HepG2 (cell line): ENCODE measurements around the gene TRPC4.

Experiments used
- CBFB ChIP-seq: sonication (generic); formaldehyde crosslinking; IDR thresholded peaks from 2 replicates; pipeline ENCODE4 v1.4.0; 2020; ENCODE audit warnings: missing genetic modification reagents
- FOSL2 ChIP-seq: sonication (generic); formaldehyde crosslinking; IDR thresholded peaks from 2 replicates; pipeline ENCODE4 v1.4.0; 2020; ENCODE audit warnings: missing genetic modification reagents
- NONO ChIP-seq, 2 experiments: fragments of 450-650 bp in 1 of 2; sonication (generic) in 1 of 2; formaldehyde crosslinking in 1 of 2; IDR thresholded peaks in 1 of 2; conservative IDR thresholded peaks in 1 of 2; 2 replicates each; pipeline versions ENCODE4 v1.6.1 to v1.8.0; 2017 to 2022; ENCODE audit warnings: mild to moderate bottlenecking in 1 of 2, missing genetic modification reagents in 1 of 2, moderate library complexity in 1 of 2
- U2AF2 ChIP-seq: fragments of 200-400 bp; formaldehyde crosslinking; IDR thresholded peaks from 2 replicates; pipeline ENCODE4 v1.6.1; 2017; ENCODE audit warnings: low read depth, mild to moderate bottlenecking, low read length
- ZNF629 ChIP-seq: sonication (generic); formaldehyde crosslinking; conservative IDR thresholded peaks from 2 replicates; pipeline ENCODE4 v1.5.0; 2020; ENCODE audit warnings: missing genetic modification reagents
- ZNF780A ChIP-seq: sonication (generic); formaldehyde crosslinking; IDR thresholded peaks from 2 replicates; pipeline ENCODE4 v1.8.0; 2022; ENCODE audit warnings: mild to moderate bottlenecking, missing genetic modification reagents, moderate library complexity
- TF ChIP-seq, protein P1 (sequence below): sonication (generic); formaldehyde crosslinking; IDR thresholded peaks from 2 replicates; pipeline ENCODE4 v1.5.0; 2020; ENCODE audit warnings: mild to moderate bottlenecking, missing genetic modification reagents, moderate library complexity

DNA sequence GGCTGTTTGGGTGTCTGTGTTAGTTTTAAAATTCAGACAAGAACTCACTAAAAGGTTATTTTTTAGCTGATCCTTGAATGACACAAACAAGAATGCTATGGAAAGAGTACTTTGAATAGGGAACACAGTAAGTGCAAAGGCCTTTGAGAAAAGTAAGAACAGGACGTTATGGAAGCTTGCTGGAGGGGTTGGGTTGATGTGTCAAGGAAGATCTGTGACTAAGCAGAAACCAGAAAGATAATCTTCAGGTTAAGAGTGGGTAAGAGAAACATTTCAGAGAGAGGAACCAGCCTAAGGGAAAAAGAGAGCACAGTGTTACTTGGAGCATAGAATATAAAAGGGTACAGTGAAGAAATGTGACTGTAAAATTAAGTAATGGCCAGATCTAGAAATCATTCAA, 41.2 kb upstream of the TRPC4 start:
- no peak for TF ChIP-seq NONO (IDR thresholded peaks at IDR 0.05)
- no peak for TF ChIP-seq NONO (CRISPR knock-in tag; conservative IDR thresholded peaks at IDR 0.05)
- no peak for TF ChIP-seq ZNF629 (CRISPR knock-in tag)
- TF ChIP-seq CBFB (CRISPR knock-in tag), result no peak
- TF ChIP-seq, protein P1, sequence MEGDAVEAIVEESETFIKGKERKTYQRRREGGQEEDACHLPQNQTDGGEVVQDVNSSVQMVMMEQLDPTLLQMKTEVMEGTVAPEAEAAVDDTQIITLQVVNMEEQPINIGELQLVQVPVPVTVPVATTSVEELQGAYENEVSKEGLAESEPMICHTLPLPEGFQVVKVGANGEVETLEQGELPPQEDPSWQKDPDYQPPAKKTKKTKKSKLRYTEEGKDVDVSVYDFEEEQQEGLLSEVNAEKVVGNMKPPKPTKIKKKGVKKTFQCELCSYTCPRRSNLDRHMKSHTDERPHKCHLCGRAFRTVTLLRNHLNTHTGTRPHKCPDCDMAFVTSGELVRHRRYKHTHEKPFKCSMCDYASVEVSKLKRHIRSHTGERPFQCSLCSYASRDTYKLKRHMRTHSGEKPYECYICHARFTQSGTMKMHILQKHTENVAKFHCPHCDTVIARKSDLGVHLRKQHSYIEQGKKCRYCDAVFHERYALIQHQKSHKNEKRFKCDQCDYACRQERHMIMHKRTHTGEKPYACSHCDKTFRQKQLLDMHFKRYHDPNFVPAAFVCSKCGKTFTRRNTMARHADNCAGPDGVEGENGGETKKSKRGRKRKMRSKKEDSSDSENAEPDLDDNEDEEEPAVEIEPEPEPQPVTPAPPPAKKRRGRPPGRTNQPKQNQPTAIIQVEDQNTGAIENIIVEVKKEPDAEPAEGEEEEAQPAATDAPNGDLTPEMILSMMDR (CRISPR knock-in tag), result no peak
- TF ChIP-seq ZNF780A, result no peak
- TF ChIP-seq U2AF2, result no peak
- no peak for TF ChIP-seq FOSL2 (CRISPR knock-in tag)
